GM18868 (cell line): ENCODE data around the gene CENPH.
"Not testable (repeated sequence)": the region's sequence is repeated elsewhere in the genome, so short reads cannot be mapped to it uniquely, and the experiment has no call there.

Experiments used
- ATAC-seq: cut with Tn5 transposase; IDR thresholded peaks from one replicate; pipeline ENCODE4 v1.9.1; 2021; ENCODE audit warnings: mild to moderate bottlenecking, moderate library complexity; ENCODE audit not compliant: unreplicated experiment

The CENPH gene

GRCh38 chr5:69206528-69207190 lies 17.3 kb downstream of the CENPH start:
- ATAC-seq = no peak

- no peak for ATAC-seq
Measured at GRCh38 chr5:69209602-69210001, 20.2 kb downstream of the CENPH start.

GRCh38 chr5:69211200-69211599 lies 21.8 kb downstream of the CENPH start:
- ATAC-seq = no peak

- ATAC-seq = no peak
Measured at GRCh38 chr5:69212022-69212421, 22.6 kb downstream of the CENPH start.

GRCh38 chr5:69213513-69214215 lies 24.3 kb downstream of the CENPH start:
- ATAC-seq = no peak

- no peak for ATAC-seq
Measured at GRCh38 chr5:69217151-69217511, 27.7 kb downstream of the CENPH start.

- ATAC-seq = peak; percentile 87
Measured at GRCh38 chr5:69217548-69218526, 28.5 kb downstream of the CENPH start.

- no peak for ATAC-seq
Measured at GRCh38 chr5:69219939-69220338, 30.6 kb downstream of the CENPH start.

GRCh38 chr5:69220371-69220770 lies 31.0 kb downstream of the CENPH start:
- ATAC-seq = not testable (repeated sequence)

- ATAC-seq = not testable (repeated sequence)
Measured at GRCh38 chr5:69220833-69221232, 31.4 kb downstream of the CENPH start.

- ATAC-seq = no peak
Measured at GRCh38 chr5:69224520-69224919, 35.1 kb downstream of the CENPH start.

GRCh38 chr5:69225860-69226259 lies 36.5 kb downstream of the CENPH start:
- no peak for ATAC-seq

GRCh38 chr5:69230181-69230580 lies 40.8 kb downstream of the CENPH start:
- ATAC-seq = no peak

- ATAC-seq = no peak
Measured at GRCh38 chr5:69231281-69231680, 41.9 kb downstream of the CENPH start.

- no peak for ATAC-seq
Measured at GRCh38 chr5:69231851-69232250, 42.5 kb downstream of the CENPH start.

GRCh38 chr5:69234457-69235268 lies 45.3 kb downstream of the CENPH start, which contains the start of gene CDK7:
TSS of gene CDK7 (plus strand) at chr5:69234886. CDS start at chr5:69234976, 90 bp downstream.
- ATAC-seq = peak; percentile 99

GRCh38 chr5:69236733-69237132 lies 47.4 kb downstream of the CENPH start:
- not testable (repeated sequence) for ATAC-seq

- no peak for ATAC-seq
Measured at GRCh38 chr5:69237877-69238276, 48.5 kb downstream of the CENPH start.

GRCh38 chr5:69238760-69239251 lies 49.4 kb downstream of the CENPH start:
- ATAC-seq = no peak

- ATAC-seq = no peak
Measured at GRCh38 chr5:69242215-69242927, 53.0 kb downstream of the CENPH start.
